HG02763 (cell line): ENCODE results near the gene GRXCR2.
"Not testable (repeated sequence)": the region's sequence is repeated elsewhere in the genome, so short reads cannot be mapped to it uniquely, and the experiment has no call there.

Source experiments
- ATAC-seq: cut with Tn5 transposase; IDR thresholded peaks from one replicate; pipeline ENCODE4 v1.9.1; 2021; ENCODE audit warnings: mild to moderate bottlenecking, moderate library complexity; ENCODE audit not compliant: unreplicated experiment

GRXCR2 gene

GRCh38 chr5:145840458-145841132 lies 32.2 kb downstream of the GRXCR2 start:
- ATAC-seq = no peak

DNA sequence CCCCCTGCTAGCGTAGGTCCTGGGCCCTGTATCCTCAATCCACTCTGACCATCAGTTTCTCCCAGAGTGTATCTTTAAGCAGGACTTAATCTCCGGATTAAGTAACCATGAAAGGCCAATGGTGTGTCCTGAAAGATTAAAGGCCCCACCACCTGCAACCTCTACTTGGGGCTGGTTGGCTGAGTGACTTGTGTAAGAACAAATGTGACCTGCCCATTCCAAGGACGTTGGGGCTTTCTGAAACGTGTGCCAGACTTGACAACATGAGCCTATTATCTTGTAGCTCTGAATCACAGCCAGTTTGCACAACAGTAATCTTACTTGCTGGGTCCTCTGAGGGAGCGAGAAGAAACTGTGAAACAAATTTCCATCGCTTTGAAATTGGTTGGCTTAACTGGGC lies 34.5 kb downstream of the GRXCR2 start:
- ATAC-seq = no peak

DNA sequence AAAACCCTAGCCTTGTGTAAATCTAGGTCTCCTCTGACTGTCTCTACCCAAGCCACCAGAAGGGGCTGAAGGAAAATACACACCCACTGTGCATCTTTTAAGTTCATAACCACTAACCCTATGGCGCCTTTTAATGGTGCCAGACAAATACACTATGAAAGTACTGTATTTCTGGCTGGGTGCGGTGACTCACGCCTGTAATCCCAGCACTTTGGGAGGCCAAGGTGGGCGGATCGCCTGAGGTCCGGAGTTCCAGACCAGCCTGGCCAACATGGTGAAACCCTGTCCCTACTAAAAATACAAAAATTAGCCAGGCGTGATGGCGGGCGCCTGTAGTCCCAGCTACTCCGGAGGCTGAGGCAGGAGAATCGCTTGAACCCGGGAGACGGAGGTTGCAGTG lies 36.6 kb downstream of the GRXCR2 start:
- ATAC-seq = not testable (repeated sequence)

GRCh38 chr5:145835848-145836239 lies 37.0 kb downstream of the GRXCR2 start:
- no peak for ATAC-seq

- peak; percentile 82 for ATAC-seq
These were observed 37.6 kb downstream of the GRXCR2 start, which contains the start of gene PRELID2 for GRCh38 chr5:145834917-145835847. PRELID2 (minus strand) TSS chr5:145835342; CDS start chr5:145835251, 91 bp downstream.

DNA sequence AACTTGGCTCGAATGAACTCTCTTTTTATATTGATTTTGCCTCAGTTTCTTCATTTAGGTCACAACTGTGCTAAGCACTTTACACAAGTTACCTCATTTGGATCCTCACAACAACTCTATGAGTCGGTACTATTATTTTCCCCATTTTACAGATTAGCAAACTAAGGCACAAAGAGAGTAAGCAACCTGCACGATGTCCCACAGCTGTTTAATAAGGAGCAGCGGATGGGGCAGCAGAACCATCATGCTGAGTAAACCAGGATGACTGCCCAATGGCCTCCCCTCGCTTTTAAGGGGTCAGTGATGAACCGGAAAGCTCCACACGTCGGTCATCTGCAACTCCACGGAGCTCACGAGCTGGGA lies 38.3 kb downstream of the GRXCR2 start:
- no peak for ATAC-seq

DNA sequence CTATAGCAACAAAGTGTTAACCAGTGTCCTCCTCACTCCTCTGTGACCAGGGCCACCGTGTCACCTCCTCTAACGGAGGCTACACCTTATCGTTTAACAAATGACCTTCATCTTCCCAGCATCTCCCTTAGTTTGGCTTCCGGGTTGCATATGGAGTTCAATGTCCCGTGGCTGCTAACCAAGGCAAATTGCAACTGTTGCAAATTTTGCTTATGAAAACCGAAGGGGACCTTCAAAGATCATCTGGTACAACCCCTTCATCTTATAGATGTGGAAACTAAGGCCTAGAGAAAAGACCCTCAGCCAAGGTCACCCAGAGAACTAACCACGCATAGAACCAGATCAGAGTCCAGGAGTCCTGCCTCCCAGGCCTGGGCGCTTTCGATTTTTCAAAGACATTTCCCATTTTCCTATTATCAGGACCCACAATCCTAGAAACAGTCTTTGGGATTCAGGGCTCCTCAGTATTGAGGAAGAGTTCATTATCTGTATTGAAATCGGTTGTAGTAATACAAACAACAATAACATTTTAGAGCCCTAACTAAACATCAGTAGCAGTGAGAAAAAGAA lies 39.1 kb downstream of the GRXCR2 start:
- no peak for ATAC-seq

DNA sequence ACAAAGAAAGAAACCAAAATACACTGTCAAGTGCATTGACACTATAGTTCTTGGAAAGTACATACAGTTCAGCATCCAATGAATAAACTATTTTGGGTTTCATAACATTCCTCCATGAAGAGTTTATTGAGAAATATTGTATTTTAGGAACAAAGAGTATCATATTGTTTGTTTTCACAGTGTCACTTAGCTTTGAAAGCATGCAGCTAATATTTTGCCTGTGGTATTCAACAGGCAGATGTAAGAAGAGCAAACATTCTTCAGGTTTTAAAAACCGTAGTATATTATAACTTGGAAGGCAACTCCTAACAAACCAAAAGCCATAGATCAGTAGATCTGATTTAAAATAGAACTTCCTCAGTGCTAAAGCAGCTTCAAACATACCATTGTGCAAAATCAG lies 42.2 kb downstream of the GRXCR2 start:
- ATAC-seq = no peak

DNA sequence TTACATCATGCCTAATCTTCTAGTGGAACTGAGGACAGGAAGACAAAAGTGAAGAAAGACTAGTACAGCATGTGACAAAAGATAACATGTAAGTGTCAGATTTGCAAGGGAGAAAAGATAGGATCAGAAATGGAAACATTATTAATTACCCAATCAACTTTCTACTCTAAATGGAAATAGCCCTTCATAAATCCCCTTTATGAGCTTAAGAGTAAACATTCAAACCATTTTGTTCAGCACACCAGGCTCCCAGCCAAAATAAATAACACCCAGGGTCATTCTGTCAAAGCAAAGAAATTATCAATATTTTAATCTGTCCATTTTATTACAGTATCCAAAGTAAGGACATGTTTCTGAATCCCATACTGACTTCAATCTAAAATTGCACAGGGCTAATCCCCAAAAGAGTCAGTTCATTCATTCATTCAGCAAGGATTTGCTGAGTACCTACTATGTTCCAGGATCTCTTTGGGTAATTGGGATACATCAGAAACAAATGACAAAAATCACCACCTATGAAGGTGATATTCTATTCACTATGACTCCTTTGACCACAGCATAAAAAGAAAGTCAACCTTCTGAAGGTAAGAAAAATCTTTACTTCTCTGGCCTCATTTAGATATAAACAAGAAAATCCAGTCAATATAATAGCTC lies 43.0 kb downstream of the GRXCR2 start:
- ATAC-seq = no peak

DNA sequence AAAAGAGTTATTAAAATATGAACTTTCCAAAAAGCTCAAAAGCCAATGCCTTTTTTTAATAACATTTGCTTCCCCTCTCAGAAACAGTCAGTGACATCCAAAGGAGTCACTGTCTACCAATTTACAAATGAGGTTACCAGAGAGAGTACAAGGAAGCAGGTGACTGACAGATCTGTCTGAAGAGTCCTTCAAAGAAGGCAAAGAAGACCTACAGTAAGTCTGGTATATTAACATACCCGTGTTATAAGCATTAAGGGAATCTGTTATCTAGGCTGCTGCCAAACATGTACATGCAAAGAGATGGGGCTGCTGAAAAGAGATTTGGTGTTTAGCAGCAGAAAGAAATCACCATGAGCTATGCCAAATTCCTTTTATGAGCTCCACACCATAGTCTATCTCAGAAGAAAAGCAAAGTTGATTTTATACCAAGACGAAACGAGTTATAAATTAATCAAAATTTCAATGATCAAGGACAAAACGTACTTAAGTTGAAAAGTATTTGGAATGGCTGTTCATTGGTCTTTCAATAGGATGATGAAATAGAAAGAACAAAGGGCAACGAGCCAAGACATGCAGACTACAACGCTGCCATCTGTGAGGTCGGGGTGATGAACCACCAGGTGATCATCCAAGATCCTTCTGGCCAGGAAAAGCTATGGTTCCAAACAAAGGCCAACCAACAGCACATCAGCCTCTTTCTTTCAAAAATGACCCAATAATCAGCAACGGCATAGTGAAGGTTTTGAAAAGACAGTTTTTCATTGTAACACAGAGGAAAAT lies 45.7 kb downstream of the GRXCR2 start:
- ATAC-seq = no peak

DNA sequence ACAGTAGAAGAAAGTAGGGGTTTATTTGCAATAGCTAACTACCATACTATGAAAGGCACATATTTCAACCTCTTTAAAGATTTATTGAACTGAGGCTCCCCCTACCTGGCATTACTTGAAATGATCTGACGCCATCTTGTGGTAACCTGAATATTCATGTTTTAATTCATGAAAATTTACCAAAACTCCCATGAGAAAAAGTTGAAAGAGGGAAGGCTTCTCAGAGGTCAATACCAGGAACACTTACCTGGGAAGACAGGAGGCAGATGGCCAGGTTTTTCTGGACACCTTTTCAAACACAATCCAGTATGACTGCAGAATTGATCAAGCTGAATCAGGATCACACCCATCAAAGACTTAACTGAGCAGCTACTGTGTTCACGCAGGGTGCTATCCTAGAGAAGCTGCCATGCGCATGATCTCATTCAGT lies 47.0 kb downstream of the GRXCR2 start:
- no peak for ATAC-seq

- ATAC-seq = no peak
These were observed 48.8 kb downstream of the GRXCR2 start for GRCh38 chr5:145824040-145824439.

- no peak for ATAC-seq
These were observed 54.2 kb downstream of the GRXCR2 start for GRCh38 chr5:145818604-145819003.

DNA sequence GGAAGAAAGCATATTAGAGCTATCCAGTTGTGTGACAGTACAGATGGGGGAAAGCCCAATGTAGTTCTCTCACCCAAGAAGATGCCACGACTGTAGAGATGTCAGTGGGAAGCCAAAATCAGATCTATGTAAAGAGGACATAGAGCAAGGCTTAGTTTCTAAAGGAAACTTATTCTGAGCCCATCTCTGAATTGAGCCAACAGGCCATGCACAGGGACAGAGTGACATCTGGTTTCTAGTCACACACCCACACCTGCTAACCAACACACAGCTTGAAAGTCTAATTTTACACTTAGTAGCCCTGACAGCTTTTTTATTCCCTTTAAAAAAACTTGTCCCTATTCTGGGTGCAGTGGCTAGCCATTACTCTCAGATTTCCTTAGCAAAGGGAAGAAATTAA lies 59.9 kb downstream of the GRXCR2 start:
- no peak for ATAC-seq

- ATAC-seq = no peak
These were observed 60.8 kb downstream of the GRXCR2 start for GRCh38 chr5:145811834-145812625.
